Activated CD8-positive, alpha-beta memory T cell treated with anti-CD3 and anti-CD28 coated beads for 48 hours (primary cell): ENCODE data around the gene TRPM4.
A peak's percentile ranks its signal among the peaks of the same experiment; 100 is the strongest.
"Not testable (repeated sequence)": the region's sequence is repeated elsewhere in the genome, so short reads cannot be mapped to it uniquely, and the experiment has no call there.

Experiments used
- DNase-seq, 3 experiments: peaks; one replicate each; pipeline ENCODE4 v3.0.0-alpha.2; 2020; ENCODE audit warnings: low read depth in 2 of 3, low spot score in 2 of 3

Gene TRPM4

DNA sequence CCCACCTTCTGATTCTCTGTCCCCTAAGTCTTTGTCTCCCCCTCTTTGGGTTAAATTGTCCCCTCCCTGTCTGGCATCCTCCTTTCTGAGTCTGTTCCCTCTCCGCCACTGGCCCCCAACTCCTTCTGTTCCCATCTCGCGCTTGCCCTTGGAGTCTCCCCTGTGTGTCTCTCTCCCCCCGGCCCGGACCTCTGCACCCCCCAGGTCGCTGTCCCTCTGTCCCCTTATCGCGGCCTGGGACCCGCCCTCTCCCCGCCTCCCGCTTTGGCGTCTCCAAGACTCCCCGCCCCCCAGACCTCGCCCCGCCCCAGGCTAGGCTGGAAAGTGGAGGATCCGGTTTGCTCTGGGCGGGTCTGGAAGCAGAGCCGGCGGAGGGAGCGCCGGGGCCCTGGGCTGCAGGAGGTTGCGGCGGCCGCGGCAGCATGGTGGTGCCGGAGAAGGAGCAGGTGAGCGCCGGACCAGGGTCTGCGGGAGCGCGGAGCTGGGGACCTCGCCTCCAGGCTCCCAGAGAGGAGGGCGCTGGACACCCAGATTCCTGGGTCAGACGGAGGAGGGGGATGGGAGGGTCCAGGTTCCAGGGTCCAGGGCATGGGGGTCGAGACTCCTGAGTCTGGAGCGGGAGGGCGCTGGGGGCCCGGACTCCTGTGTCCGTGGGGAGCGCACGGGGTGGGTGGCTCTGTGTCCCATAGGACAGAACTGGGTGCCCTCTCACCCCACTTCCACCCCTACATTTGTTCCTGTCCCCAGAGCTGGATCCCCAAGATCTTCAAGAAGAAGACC, at the start of gene TRPM4:
TSS of gene TRPM4 (plus strand) at position 348 of the 780 bp plus-strand sequence. CDS start at position 423, 75 bp downstream.
- DNase-seq: no peak

GRCh38 chr19:49109051-49109450, 48.5 kb upstream of the TRPM4 start:
- DNase-seq: no peak

GRCh38 chr19:49109569-49110233, 47.9 kb upstream of the TRPM4 start:
- DNase-seq: no peak

DNA sequence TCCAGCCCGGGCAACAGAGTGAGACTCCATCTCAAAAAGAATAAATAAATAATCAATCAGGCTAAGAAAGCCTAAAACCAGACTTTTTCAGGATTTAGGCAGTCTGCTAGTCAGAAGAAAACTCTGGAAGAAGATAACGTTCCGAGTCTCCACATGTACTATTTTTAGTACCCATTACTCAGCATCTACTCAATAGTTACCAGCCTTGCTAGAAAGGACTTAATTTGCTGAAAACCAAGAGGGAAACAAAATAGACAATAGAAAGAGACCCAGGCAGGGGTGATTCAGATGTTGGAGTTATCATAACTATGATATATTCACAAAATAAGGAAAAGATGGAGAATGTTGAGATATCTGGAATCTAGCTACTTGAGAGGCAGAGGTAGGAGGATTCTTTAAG, 47.0 kb upstream of the TRPM4 start:
- DNase-seq: no peak

- DNase-seq: no peak
Measured at GRCh38 chr19:49111218-49111998, 46.2 kb upstream of the TRPM4 start.

DNA sequence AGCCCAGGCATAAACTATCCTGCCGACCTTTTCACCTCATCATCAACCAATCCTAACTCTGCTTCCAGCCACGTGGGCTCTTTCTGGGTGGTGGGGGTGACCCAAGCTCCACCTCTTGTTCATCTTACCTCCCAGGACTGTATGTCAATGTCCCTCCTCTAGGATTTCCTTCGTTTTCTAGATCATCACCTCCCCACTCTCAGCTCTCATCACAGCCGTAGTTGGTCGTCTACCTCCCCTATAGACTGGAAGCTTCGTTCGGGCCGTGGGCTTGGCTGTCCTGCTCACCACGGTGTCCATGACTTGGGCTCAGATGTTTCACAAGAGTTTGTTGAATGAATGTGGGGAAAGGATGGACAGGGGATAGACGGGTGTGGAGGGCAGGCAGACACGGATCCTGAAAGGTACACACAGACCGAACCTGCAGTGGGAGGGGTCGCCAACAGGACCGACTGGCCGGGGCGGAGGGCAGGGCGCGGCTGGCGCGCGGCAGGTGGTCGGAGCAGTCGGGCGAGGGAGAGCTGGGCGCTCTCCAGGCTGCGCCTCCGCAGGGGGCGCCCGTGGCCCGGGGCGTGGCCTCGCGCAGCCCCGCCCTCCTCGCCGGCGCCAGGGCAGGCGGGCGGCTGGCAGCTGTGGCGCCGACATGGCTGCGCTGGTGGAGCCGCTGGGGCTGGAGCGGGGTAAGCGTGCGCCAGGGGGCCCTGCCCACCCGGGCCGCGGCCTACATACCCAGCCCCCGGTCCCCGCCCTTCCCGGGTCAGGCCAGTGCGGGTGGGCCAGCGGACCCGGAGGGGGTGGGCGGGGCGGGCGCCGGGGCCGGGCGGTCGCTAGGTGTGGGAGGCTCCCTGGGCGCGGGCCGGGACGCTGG, 43.6 kb upstream of the TRPM4 start, which contains the start of gene LIN7B:
TSS of gene LIN7B (plus strand) at position 609 of the 868 bp plus-strand sequence. CDS start at position 644, 35 bp downstream.
- DNase-seq: peak; percentile 35 to 67 (median 66)

GRCh38 chr19:49114630-49115363, 42.8 kb upstream of the TRPM4 start:
- DNase-seq: no peak

- DNase-seq: no peak
Measured at GRCh38 chr19:49116544-49116943, 41.0 kb upstream of the TRPM4 start.

GRCh38 chr19:49117677-49118564, 39.7 kb upstream of the TRPM4 start:
- no peak for DNase-seq

- peak; percentile 80 to 90 (median 87) for DNase-seq
Measured at GRCh38 chr19:49118565-49119410, 38.8 kb upstream of the TRPM4 start, which contains the start of gene C19orf73. Gene C19orf73, minus strand, starts transcription at chr19:49119143. Its CDS starts 121 bp downstream, at chr19:49119022.

- no peak for DNase-seq
Measured at GRCh38 chr19:49119411-49120324, 37.9 kb upstream of the TRPM4 start, which contains the start of gene PPFIA3. Gene PPFIA3, plus strand, starts transcription at chr19:49119544. Its CDS starts 8,330 bp downstream, at chr19:49127874.

- DNase-seq: no peak
Measured at GRCh38 chr19:49120325-49120683, 37.3 kb upstream of the TRPM4 start.

- DNase-seq: no peak
Measured at GRCh38 chr19:49120868-49121267, 36.7 kb upstream of the TRPM4 start.

GRCh38 chr19:49121841-49122240, 35.8 kb upstream of the TRPM4 start:
- not testable (repeated sequence) for DNase-seq

DNA sequence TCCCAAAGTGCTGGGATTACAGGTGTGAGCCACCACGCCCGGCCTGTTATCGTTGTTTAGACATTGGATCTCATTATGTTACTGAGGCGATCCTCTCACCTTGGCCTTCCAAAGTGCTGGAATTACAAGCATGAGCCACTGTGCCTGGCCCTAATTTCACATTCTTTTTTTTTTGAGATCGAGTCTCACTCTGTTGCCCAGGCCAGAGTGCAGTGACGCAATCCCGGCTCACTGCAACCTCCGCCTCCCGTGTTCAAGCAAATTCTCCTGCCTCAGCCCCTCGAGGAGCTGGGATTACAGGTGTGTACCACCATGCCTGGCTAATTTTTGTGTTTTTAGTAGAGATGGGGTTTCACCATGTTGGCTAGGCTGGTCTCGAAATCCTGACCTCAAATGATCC, 34.3 kb upstream of the TRPM4 start:
- DNase-seq: not testable (repeated sequence)

DNA sequence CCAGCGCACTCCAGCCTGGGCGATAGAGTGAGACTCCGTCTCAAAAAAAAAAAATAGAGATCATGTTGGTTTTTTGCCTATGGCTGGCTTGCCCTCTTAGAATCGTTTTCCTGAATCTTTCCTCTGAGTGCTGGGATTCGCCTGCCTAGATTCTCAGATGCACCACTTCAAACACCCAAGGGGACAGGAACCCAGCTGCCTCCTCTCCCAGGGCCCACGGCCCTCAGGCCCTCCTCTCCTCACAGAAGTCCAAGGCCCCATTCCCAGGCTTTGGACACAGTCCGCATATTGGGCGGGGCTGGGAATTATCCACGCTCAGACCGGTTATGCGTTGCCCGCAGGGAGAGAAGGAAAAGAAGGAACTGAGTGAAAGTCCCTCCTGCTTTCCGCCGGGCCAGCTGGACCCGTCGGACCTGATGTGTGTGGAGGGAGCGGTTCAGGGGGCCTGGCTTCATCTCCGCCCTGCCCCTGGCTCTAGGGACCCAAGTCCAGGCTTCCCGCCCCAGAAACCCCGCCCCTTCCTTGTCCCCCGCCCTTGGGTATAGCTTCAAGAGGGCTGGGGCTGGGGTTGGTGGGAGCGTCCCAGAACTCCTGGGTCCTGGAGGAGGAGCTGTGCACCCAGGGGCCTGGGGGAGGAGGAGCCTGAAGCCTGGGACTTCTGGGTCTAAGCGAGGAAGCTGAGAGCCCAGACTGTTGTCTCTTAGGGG, 32.4 kb upstream of the TRPM4 start:
- DNase-seq: no peak
